Astrocyte of the spinal cord (primary cell): ENCODE results near the gene FN1.

ENCODE experiments used
- DNase-seq: peaks from one replicate; pipeline ENCODE4 v3.0.0; 2011; ENCODE audit warnings: low read depth, low spot score
- H3K4me3 ChIP-seq: 2 replicates; pipeline ENCODE4 v1.5.1; 2011; ENCODE audit warnings: low read depth, mild to moderate bottlenecking, low read length, moderate library complexity
- CTCF ChIP-seq: IDR thresholded peaks from 2 replicates; pipeline ENCODE4 v1.5.1; 2012; ENCODE audit warnings: low read depth, mild to moderate bottlenecking, low read length, inconsistent platforms
- in situ Hi-C: cut with HindIII; loops from 2 replicates; pipeline ENCODE4 v1.10.0; 2017; ENCODE audit warnings: low sequenced_read_pairs

FN1 gene

GRCh38 chr2:215379039-215379438 lies 56.8 kb downstream of the FN1 start:
- in situ Hi-C loops = no loop called here
- DNase-seq = no peak
- H3K4me3 ChIP-seq = no peak overlapping the region
- TF ChIP-seq CTCF = no peak

- H3K4me3 ChIP-seq = no peak overlapping the region
- in situ Hi-C loops = no loop called here
- no peak for DNase-seq
- no peak for TF ChIP-seq CTCF
These were observed 57.8 kb downstream of the FN1 start for GRCh38 chr2:215378045-215378444.

- no peak for DNase-seq
- TF ChIP-seq CTCF = no peak
- no peak overlapping the region for H3K4me3 ChIP-seq
- in situ Hi-C loops = no loop called here
These were observed 58.6 kb downstream of the FN1 start for GRCh38 chr2:215377283-215377682.

GRCh38 chr2:215376103-215376780 lies 59.6 kb downstream of the FN1 start:
- H3K4me3 ChIP-seq = no peak overlapping the region
- DNase-seq = no peak
- in situ Hi-C loops = no loop called here
- TF ChIP-seq CTCF = no peak

GRCh38 chr2:215375467-215375830 lies 60.4 kb downstream of the FN1 start:
- no peak for DNase-seq
- no peak overlapping the region for H3K4me3 ChIP-seq
- in situ Hi-C loops = no loop called here
- no peak for TF ChIP-seq CTCF

GRCh38 chr2:215374642-215375466 lies 61.0 kb downstream of the FN1 start:
- no peak overlapping the region for H3K4me3 ChIP-seq
- DNase-seq = no peak
- in situ Hi-C loops = no loop called here
- TF ChIP-seq CTCF = no peak
